Fibroblast of the aortic adventitia (primary cell): ENCODE measurements around the gene IPMK. TPM values are rescaled to one million over a fixed set of nuclear protein-coding genes. Genes with fewer than 3 reads are reported as not detected.
"Not testable (repeated sequence)": the region's sequence is repeated elsewhere in the genome, so short reads cannot be mapped to it uniquely, and the experiment has no call there.

ENCODE experiments used
- DNase-seq: peaks from one replicate; pipeline ENCODE4 v3.0.0-alpha.2; 2010; ENCODE audit warnings: low read depth
- H3K4me3 ChIP-seq: 2 replicates; pipeline ENCODE4 v1.5.1; 2011; ENCODE audit warnings: low read depth, mild to moderate bottlenecking, control low read depth, low read length, moderate library complexity
- total RNA-seq: library from RNA; depleted of rRNA; stranded (reverse); fragments of >200 nt; gene quantifications from 2 replicates; pipeline ENCODE4 v1.2.3, GENCODE V29; 2012; ENCODE audit warnings: low replicate concordance
- TF ChIP-seq, protein P1 (sequence below): IDR thresholded peaks from 2 replicates; pipeline ENCODE4 v1.5.1; 2011; ENCODE audit warnings: mild to moderate bottlenecking, low read length, control low read depth, inconsistent platforms; ENCODE audit not compliant: insufficient read depth

Gene IPMK
- total RNA-seq, 1 donor, result 7.3 TPM

DNA sequence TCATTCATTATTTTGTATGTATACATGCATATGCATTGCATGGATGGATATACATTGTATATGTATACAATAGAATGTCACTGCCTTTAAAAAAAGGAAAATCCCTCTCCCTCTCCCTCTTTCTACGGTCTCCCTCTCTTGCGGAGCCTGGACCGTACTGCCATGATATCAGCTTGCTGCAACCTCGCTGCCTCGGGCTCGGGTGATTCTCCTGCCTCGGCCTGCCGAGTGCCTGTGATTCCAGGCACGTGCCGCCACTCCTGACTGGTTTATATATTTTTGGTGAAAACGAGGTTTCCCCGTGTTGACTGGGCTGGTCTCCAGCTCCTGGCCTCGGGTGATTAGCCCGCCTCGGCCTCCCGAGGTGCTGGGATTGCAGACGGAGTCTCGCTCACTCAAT, 24.4 kb downstream of the IPMK start:
- H3K4me3 ChIP-seq, result no peak overlapping the region
- DNase-seq, result no peak
- TF ChIP-seq, protein P1, sequence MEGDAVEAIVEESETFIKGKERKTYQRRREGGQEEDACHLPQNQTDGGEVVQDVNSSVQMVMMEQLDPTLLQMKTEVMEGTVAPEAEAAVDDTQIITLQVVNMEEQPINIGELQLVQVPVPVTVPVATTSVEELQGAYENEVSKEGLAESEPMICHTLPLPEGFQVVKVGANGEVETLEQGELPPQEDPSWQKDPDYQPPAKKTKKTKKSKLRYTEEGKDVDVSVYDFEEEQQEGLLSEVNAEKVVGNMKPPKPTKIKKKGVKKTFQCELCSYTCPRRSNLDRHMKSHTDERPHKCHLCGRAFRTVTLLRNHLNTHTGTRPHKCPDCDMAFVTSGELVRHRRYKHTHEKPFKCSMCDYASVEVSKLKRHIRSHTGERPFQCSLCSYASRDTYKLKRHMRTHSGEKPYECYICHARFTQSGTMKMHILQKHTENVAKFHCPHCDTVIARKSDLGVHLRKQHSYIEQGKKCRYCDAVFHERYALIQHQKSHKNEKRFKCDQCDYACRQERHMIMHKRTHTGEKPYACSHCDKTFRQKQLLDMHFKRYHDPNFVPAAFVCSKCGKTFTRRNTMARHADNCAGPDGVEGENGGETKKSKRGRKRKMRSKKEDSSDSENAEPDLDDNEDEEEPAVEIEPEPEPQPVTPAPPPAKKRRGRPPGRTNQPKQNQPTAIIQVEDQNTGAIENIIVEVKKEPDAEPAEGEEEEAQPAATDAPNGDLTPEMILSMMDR, result no peak

- no peak overlapping the region for H3K4me3 ChIP-seq
- TF ChIP-seq, protein P1, result no peak
- peak; percentile 56 for DNase-seq
Measured at GRCh38 chr10:58241346-58241745, 26.3 kb downstream of the IPMK start.

- no peak overlapping the region for H3K4me3 ChIP-seq
- TF ChIP-seq, protein P1, result no peak
- DNase-seq, result peak; percentile 37
Measured at GRCh38 chr10:58240531-58240930, 27.2 kb downstream of the IPMK start.

- H3K4me3 ChIP-seq, result no peak overlapping the region
Measured at GRCh38 chr10:58239561-58240169, 28.0 kb downstream of the IPMK start.

DNA sequence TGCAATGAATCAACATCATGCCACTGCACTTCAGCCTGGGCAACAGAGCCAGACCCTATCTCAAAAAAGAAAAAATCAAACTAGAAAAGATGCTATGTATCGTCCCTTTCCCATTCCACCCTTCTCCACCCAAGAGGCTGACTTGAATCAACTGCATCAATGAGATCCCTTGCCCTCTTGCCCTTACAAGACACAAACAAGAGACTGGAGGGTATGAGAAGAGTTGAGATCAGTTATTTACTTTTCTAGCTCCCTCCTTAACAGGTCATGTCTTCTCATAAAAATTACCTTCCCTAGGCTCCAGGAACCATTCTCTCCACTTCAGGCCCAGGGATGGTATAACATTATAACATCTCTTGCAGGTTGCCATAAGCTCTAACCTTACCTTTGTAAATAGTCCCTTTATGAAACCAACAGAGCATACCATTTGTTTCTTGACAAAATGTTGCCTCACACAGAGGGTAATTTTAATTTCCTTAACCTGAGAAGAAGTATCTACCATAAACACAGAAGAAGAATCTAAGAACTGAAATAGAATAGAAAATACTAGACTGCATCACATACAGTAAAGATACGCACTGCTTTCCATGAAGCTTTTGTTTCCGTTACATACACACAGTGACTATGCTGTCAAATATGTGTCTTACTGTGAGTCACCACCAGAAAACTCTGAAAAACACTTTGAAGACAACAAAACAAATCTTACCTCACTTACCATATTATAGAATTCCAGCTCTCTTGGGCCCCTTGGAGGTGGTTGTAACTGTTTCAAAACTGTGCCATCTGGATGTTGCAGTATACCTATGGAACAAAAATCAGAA, 30.5 kb downstream of the IPMK start:
- TF ChIP-seq, protein P1, result no peak
- no peak overlapping the region for H3K4me3 ChIP-seq

More at GRCh38 chr10:58239561-58240169, 28.0 kb downstream of the IPMK start:
- DNase-seq, result no peak
- TF ChIP-seq, protein P1, result no peak

GRCh38 chr10:58229856-58230255, 37.8 kb downstream of the IPMK start:
- H3K4me3 ChIP-seq, DNase-seq: not testable (repeated sequence)

More for the DNA sequence above, 30.5 kb downstream of the IPMK start:
- peak; percentile 90 for DNase-seq

GRCh38 chr10:58225654-58226053, 42.0 kb downstream of the IPMK start:
- TF ChIP-seq, protein P1, result no peak
- H3K4me3 ChIP-seq, result no peak overlapping the region
- no peak for DNase-seq
